Adrenal gland (tissue), 12 donors: ENCODE data around the gene COL21A1. TPM values are rescaled to one million over a fixed set of nuclear protein-coding genes. Genes with fewer than 3 reads are reported as not detected.

Source experiments
- DNase-seq, 7 donors: peaks; one replicate each; pipeline ENCODE4 v3.0.0-alpha.2; 2019 to 2020
- H3K27ac ChIP-seq, 5 donors: fragments of 200-600 bp; sonication (generic) in 4 of 5; 1 replicate in 3 of 5; 2 replicates in 2 of 5; pipeline versions ENCODE4 v1.5.1 to v1.8.0; 2016 to 2020; ENCODE audit warnings: mild to moderate bottlenecking in 1 of 5
- H3K27me3 ChIP-seq: fragments of 200-600 bp; 2 replicates; pipeline ENCODE4 v1.8.0; 2021
- H3K36me3 ChIP-seq, 2 donors: fragments of 200-600 bp; replicated peaks in 1 of 2; 1 replicate in 1 of 2; 2 replicates in 1 of 2; pipeline versions ENCODE4 v1.5.1 to v1.8.0; 2018 to 2022
- H3K4me1 ChIP-seq, 2 donors: fragments of 200-600 bp; replicated peaks in 1 of 2; 1 replicate in 1 of 2; 2 replicates in 1 of 2; pipeline versions ENCODE4 v1.5.1 to v1.8.0; 2018 to 2021
- H3K4me3 ChIP-seq, 4 donors: fragments of 200-600 bp; sonication (generic) in 3 of 4; one replicate each; pipeline ENCODE4 v1.5.1; 2016 to 2018
- H3K9me3 ChIP-seq, 3 donors: fragments of 200-600 bp; sonication (generic) in 1 of 3; replicated peaks in 1 of 3; 1 replicate in 2 of 3; 2 replicates in 1 of 3; pipeline versions ENCODE4 v1.5.1 to v1.8.0; 2016 to 2021
- POLR2A ChIP-seq, 2 donors: fragments of 450-650 bp; IDR thresholded peaks; one replicate each; pipeline ENCODE4 v1.6.1; 2017; ENCODE audit warnings: antibody characterized with exemption in 2 of 2, mild to moderate bottlenecking in 2 of 2, moderate library complexity in 1 of 2
- WGBS, 4 donors: extraction: QIAGEN DNeasy Blood & Tissue Kit in 2 of 4; methylation state at CpG; one replicate each; pipeline versions ENCODE4 v1.1.5 to v1.1.7; 2013 to 2017; 5-methylcytosine and 5-hydroxymethylcytosine counted together
- intact Hi-C, 2 donors: fragments of 100-400 bp; cut with DNase I; formaldehyde crosslinking; loops; one replicate each; pipeline versions ENCODE4 v1.14.1 to v1.15.0; 2022 to 2023
- polyA plus RNA-seq, 3 donors: library from polyadenylated mRNA; stranded (reverse); fragments of 200-250 nt in 2 of 3; fragments of 350-450 nt in 1 of 3; fragmentation: Illumina TruSeq in 1 of 3; extraction: RNeasy Lipid Tissue Mini Kit (QIAGEN cat#74804) in 1 of 3; gene quantifications; one replicate each; pipeline ENCODE4 v1.2.3, GENCODE V29; 2013 to 2014
- total RNA-seq, 9 donors: library from RNA; depleted of rRNA in 4 of 9; stranded (reverse); fragments of >200 nt in 4 of 9; fragments of 120-200 nt in 1 of 9; fragmentation: NEBNext Ultra II Directional in 1 of 9; extraction: Animal tissue kit (Norgen Biotek cat#: 25700) in 1 of 9; gene quantifications; one replicate each; pipeline versions ENCODE4 v1.1.0 to v1.2.4, GENCODE V29; 2013 to 2023
- TF ChIP-seq, protein P1 (sequence below), 6 experiments: fragments of 450-650 bp in 4 of 6; fragments of 200-600 bp in 2 of 6; sonication (generic) in 1 of 6; IDR thresholded peaks; 1 replicate in 5 of 6; 2 replicates in 1 of 6; pipeline versions ENCODE4 v1.5.1 to v1.8.0; 2016 to 2021; ENCODE audit warnings: antibody characterized with exemption in 6 of 6, mild to moderate bottlenecking in 2 of 6, moderate library complexity in 1 of 6
- donor health status: healthy with polysubstance abuse.
- donor health status: Bipolar disorder and iron deficiency.
- donor health status: DM: yes; HTN: yes; CAD: no.
- donor health status: DM: no; HTN: no; CAD: no.
- donor health status: DM: no; HTN: no; CAD: no.
- donor health status: DM: yes; HTN: yes; CAD: no.

Gene COL21A1
- total and polyA plus RNA-seq, 12 donors = 0.12 to 19.4 (median 1.2) TPM

DNA sequence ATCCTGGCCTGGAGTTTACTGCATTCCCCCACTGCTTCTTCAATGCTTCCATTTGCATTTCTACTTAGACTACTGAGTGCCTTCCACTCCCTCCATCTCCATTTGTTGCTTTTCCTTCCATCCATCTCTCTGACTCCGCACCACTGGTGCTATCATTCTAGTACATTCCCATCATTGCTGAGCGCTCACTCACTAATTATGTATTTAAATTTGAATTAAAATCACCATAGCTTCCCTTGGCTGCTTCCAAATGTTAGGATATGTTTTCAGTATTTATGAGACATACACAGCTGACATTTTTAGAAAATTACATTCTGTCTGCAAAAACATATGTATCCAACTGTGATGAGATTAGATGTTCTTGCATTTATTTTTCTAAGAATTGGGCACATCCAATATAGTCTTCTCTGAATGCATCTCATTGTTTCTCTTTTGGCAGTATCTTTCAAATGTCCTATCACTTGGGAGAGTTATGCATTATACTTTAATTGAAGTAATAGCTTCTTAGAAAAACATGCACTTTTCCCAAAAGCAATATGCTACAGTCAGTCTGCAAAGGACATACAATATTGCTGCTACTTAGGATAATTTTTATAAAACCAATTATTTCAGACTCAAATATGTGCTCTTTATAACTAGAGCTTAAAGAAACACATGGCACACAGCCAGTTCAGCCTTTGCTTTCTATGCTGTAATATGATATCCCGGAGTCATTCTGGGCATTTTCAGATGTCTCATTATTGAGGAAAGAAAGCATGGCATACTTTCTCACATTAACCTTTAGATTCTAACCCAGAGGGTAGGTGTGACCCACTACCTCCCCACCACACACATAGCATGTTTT lies 12.1 kb upstream of the COL21A1 start:
- Histone ChIP-seq H3K27me3 (no peaks in the 10 kb centered on the region), H3K36me3 (no peaks in the 10 kb centered on the region), H3K4me1 (no peaks in the 10 kb centered on the region), H3K4me3 (no peak overlapping the region), H3K27ac (no peak overlapping the region), H3K9me3 (no peaks in the 10 kb centered on the region)
- no peak for TF ChIP-seq POLR2A (IDR thresholded peaks at IDR 0.05)
- DNase-seq = no peak
- 69 to 73% (median 70%) methylated on average over 3 of the region's 3 CpGs for WGBS, 4 donors
- intact Hi-C loops = no loop called here

DNA sequence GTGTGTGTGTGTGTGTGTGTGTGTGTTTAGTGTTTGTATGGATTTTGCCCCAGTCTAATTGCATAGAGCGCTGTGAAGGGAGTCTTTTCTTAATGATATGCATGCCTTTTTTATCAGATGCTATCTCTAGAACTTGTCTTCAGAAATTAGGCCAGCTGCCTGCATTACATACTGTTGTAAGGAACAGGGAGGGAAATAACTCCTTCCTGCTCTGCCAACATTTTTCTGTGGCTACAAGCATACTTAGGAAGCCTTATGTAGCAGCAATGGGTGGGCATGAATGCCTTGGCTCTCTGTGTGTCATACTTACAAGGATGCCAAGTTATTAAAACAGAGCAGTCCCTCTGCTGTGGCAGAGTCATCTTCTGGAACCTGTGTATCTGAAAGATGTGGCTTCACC lies 8.0 kb upstream of the COL21A1 start:
- no peak for DNase-seq
- TF ChIP-seq, protein P1, sequence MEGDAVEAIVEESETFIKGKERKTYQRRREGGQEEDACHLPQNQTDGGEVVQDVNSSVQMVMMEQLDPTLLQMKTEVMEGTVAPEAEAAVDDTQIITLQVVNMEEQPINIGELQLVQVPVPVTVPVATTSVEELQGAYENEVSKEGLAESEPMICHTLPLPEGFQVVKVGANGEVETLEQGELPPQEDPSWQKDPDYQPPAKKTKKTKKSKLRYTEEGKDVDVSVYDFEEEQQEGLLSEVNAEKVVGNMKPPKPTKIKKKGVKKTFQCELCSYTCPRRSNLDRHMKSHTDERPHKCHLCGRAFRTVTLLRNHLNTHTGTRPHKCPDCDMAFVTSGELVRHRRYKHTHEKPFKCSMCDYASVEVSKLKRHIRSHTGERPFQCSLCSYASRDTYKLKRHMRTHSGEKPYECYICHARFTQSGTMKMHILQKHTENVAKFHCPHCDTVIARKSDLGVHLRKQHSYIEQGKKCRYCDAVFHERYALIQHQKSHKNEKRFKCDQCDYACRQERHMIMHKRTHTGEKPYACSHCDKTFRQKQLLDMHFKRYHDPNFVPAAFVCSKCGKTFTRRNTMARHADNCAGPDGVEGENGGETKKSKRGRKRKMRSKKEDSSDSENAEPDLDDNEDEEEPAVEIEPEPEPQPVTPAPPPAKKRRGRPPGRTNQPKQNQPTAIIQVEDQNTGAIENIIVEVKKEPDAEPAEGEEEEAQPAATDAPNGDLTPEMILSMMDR (IDR thresholded peaks at IDR 0.05) = no peak
- no peak for TF ChIP-seq POLR2A (IDR thresholded peaks at IDR 0.05)
- no peaks in the 10 kb centered on the region for H3K4me1 ChIP-seq
- no peak overlapping the region for H3K4me3 ChIP-seq
- no peaks in the 10 kb centered on the region for H3K27me3 ChIP-seq
- no peak overlapping the region for H3K27ac ChIP-seq
- no peaks in the 10 kb centered on the region for H3K9me3 ChIP-seq
- H3K36me3 ChIP-seq = no peaks in the 10 kb centered on the region
- intact Hi-C loops = no loop called here
- WGBS, 4 donors = 74 to 81% (median 78%) methylated on average over 1 of the region's 1 CpG

DNA sequence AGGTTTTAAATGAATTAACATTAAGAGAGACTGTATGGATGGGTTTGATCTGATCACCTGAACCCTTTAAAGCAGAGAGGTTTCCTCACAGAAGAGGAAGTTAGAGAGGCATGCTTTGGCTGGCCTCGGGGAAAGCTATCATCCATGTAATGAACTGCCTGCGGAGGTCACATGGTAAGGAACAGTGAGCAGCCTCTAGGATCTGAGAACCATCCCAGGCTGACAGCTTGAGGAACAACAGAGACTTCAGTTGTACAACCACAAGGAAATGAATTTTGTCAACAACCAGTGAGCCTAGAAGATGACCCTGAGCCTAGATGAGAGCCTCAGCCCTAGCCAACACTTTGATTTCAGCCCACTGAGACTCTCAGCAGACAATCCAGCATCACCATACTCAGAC lies 2.9 kb upstream of the COL21A1 start:
- H3K27ac ChIP-seq = no peak overlapping the region
- intact Hi-C loops = no loop called here
- no peak overlapping the region for H3K4me3 ChIP-seq
- H3K9me3 ChIP-seq = no peaks in the 10 kb centered on the region
- H3K4me1 ChIP-seq = peaks cover 0 to 4% of the 10 kb centered on the region in 2 donors
- no peaks in the 10 kb centered on the region for H3K27me3 ChIP-seq
- no peak for DNase-seq
- no peak for TF ChIP-seq POLR2A (IDR thresholded peaks at IDR 0.05)
- TF ChIP-seq, protein P1 (IDR thresholded peaks at IDR 0.05) = no peak
- no peaks in the 10 kb centered on the region for H3K36me3 ChIP-seq
- 31 to 39% (median 36%) methylated on average over 2 of the region's 2 CpGs for WGBS, 4 donors

DNA sequence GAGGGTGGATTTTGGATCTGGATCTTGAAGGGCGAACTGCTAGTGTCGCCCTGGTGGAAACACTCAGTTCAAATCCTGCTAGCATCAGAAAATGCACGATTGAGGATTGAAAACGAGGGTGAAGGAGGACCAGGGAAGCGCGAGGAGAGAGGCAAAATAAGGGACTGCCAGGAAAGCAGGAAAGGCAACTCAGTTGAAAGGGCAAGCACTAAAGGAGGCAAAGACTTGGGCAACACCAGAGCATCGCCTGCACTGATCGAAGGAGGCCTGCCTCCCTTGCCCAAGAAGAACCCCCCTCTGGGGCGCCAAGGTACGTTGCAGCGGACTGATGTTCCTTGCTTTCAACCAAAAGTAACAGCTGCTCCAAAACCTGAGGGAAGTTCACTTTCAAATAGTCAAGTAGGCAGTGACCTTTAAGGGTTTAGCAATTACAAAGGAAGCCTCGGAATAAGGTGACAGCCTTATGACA lies 308 bp upstream of the COL21A1 start:
- intact Hi-C loops = no loop called here
- Histone ChIP-seq H3K27ac (peak overlapping the region in 1 of 5 donors; percentile 7), H3K4me1 (peaks cover 0 to 5% of the 10 kb centered on the region in 2 donors)

More for the DNA sequence above, 308 bp upstream of the COL21A1 start:
- Histone ChIP-seq H3K9me3 (no peaks in the 10 kb centered on the region), H3K27me3 (no peaks in the 10 kb centered on the region), H3K36me3 (no peaks in the 10 kb centered on the region), H3K4me3 (peak overlapping the region in 1 of 4 donors; percentile 41)
- no peak for DNase-seq
- WGBS, 4 donors = 21 to 29% (median 27%) methylated on average over 11 to 12 of the region's 12 CpGs
- TF ChIP-seq POLR2A (IDR thresholded peaks at IDR 0.05) = no peak
- TF ChIP-seq, protein P1 (IDR thresholded peaks at IDR 0.05) = no peak
